HepG2 (cell line): ENCODE results near the gene OR2AT4. TPM values are rescaled to one million over a fixed set of nuclear protein-coding genes. Genes with fewer than 3 reads are reported as not detected.

Source experiments
- ATAC-seq: fragments of 200-7000 bp; cut with Tn5 transposase; 3 replicates; pipeline ENCODE4 v1.9.1; 2020; ENCODE audit warnings: mild to moderate bottlenecking, moderate library complexity
- BruUV-seq: library from RNA; stranded (reverse); fragments of 400-500 nt; replicated peaks from 2 replicates; lab custom pipeline; 2021; lab: Mats Ljungman, UMichigan
- CTCF ChIA-PET: fragments of 300-600 bp; formaldehyde crosslinking; extraction: SDS; loops from one replicate; lab custom pipeline; 2021; ENCODE audit warnings: low total read pairs, inconsistent platforms, low intra/inter-chr PET ratio; lab: Yijun Ruan, JAX
- POLR2A ChIA-PET: fragments of 350-600 bp; sonication (Branson Sonifier 250); formaldehyde crosslinking; loops from one replicate; lab custom pipeline; 2020; ENCODE audit warnings: antibody characterized with exemption, inconsistent platforms; lab: Yijun Ruan, JAX
- DNase-seq: peaks from one replicate; pipeline ENCODE4 v3.0.0-alpha.2; 2015; ENCODE audit warnings: low spot score
- FAIRE-seq: peaks from 3 replicates; lab custom pipeline; 2011; peaks lifted over from hg19 to GRCh38; lab: Jason Lieb, UNC
- H2AFZ ChIP-seq: one replicate; pipeline ENCODE4 v1.6.1; 2011; ENCODE audit warnings: low read length, inconsistent platforms
- H3K27ac ChIP-seq: fragments of 300-600 bp; 3 replicates; pipeline ENCODE4 v1.8.0; 2011; ENCODE audit warnings: mixed run types, mild to moderate bottlenecking, mixed read lengths, low read length, inconsistent platforms; ENCODE audit not compliant: insufficient read depth; ENCODE audit errors: extremely low read length
- H3K27me3 ChIP-seq, 2 experiments: fragments of 200-600 bp in 1 of 2; 2 replicates in 1 of 2; 3 replicates in 1 of 2; pipeline versions ENCODE4 v1.6.0 to v1.8.0; 2011; ENCODE audit warnings: low read length in 2 of 2, mild to moderate bottlenecking in 2 of 2, moderate library complexity in 2 of 2, inconsistent platforms in 1 of 2; ENCODE audit not compliant: insufficient read depth in 2 of 2, control insufficient read depth in 1 of 2
- H3K36me3 ChIP-seq, 2 experiments: fragments of 200-600 bp in 1 of 2; replicated peaks in 1 of 2; 2 replicates in 1 of 2; 3 replicates in 1 of 2; pipeline versions ENCODE4 v1.5.1 to v1.8.0; 2011; ENCODE audit warnings: low read length in 2 of 2, inconsistent platforms in 1 of 2; ENCODE audit not compliant: insufficient read depth in 2 of 2, control insufficient read depth in 1 of 2
- H3K4me1 ChIP-seq: 2 replicates; pipeline ENCODE4 v1.5.1; 2012; ENCODE audit warnings: low read length, inconsistent platforms; ENCODE audit not compliant: insufficient read depth
- H3K4me2 ChIP-seq: 2 replicates; pipeline ENCODE4 v1.6.0; 2011; ENCODE audit warnings: low read depth, low read length, inconsistent platforms
- H3K4me3 ChIP-seq, 3 experiments: fragments of 200-600 bp in 1 of 3; sonication (generic), shearing (Covaris generic) in 1 of 3; replicated peaks in 1 of 3; 2 replicates each; pipeline ENCODE4 v1.5.1; 2011 to 2016; ENCODE audit warnings: low read length in 3 of 3, inconsistent platforms in 2 of 3, low read depth in 2 of 3, mild to moderate bottlenecking in 2 of 3, control low read depth in 1 of 3, mixed read lengths in 1 of 3; ENCODE audit not compliant: insufficient read depth in 1 of 3
- H3K79me2 ChIP-seq: one replicate; pipeline ENCODE4 v1.6.1; 2011; ENCODE audit warnings: low read length, inconsistent platforms; ENCODE audit not compliant: insufficient read depth
- H3K9ac ChIP-seq: 2 replicates; pipeline ENCODE4 v1.6.0; 2011; ENCODE audit warnings: mild to moderate bottlenecking, low read depth, low read length, inconsistent platforms; ENCODE audit not compliant: insufficient read depth
- H3K9me3 ChIP-seq: 2 replicates; pipeline ENCODE4 v1.5.1; 2012; ENCODE audit warnings: mild to moderate bottlenecking, low read length
- H4K20me1 ChIP-seq: 2 replicates; pipeline ENCODE4 v1.6.0; 2011; ENCODE audit warnings: inconsistent platforms, mild to moderate bottlenecking, low read length, moderate library complexity; ENCODE audit not compliant: insufficient read depth
- CREB3 ChIP-seq: sonication (generic); formaldehyde crosslinking; IDR thresholded peaks from 2 replicates; pipeline ENCODE4 v1.5.0; 2020; ENCODE audit warnings: missing genetic modification reagents
- GZF1 ChIP-seq: sonication (generic); formaldehyde crosslinking; IDR thresholded peaks from 2 replicates; pipeline ENCODE4 v1.5.1; 2020; ENCODE audit warnings: mild to moderate bottlenecking, missing genetic modification reagents
- HDAC2 ChIP-seq: sonication (generic); formaldehyde crosslinking; IDR thresholded peaks from 2 replicates; pipeline ENCODE4 v1.4.0; 2020; ENCODE audit warnings: missing genetic modification reagents
- HNRNPL ChIP-seq: fragments of 200-400 bp; formaldehyde crosslinking; IDR thresholded peaks from 2 replicates; pipeline ENCODE4 v1.6.1; 2017; ENCODE audit warnings: mild to moderate bottlenecking, low read depth, low read length
- HOXD1 ChIP-seq: sonication (generic); formaldehyde crosslinking; IDR thresholded peaks from 2 replicates; pipeline ENCODE4 v1.5.0; 2020; ENCODE audit warnings: missing genetic modification reagents
- MED1 ChIP-seq: sonication (generic); formaldehyde crosslinking; IDR thresholded peaks from 2 replicates; pipeline ENCODE4 v1.4.0; 2020; ENCODE audit warnings: missing genetic modification reagents
- NCOR1 ChIP-seq: fragments of 200-600 bp; sonication (generic); IDR thresholded peaks from 2 replicates; pipeline ENCODE4 v1.7.0; 2017; ENCODE audit warnings: antibody characterized with exemption, low read length, borderline replicate concordance
- PAWR ChIP-seq: sonication (generic); formaldehyde crosslinking; IDR thresholded peaks from 2 replicates; pipeline ENCODE4 v1.4.0; 2020; ENCODE audit warnings: missing genetic modification reagents, mild to moderate bottlenecking, borderline replicate concordance
- PCBP2 ChIP-seq: fragments of 200-400 bp; formaldehyde crosslinking; optimal IDR thresholded peaks from 2 replicates; pipeline ENCODE3; 2018; ENCODE audit warnings: low read length, low read depth; ENCODE audit not compliant: poor library complexity, severe bottlenecking
- SIX1 ChIP-seq: sonication (generic); formaldehyde crosslinking; IDR thresholded peaks from 2 replicates; pipeline ENCODE4 v1.4.0; 2020; ENCODE audit warnings: missing genetic modification reagents, borderline replicate concordance
- SNAI1 ChIP-seq: sonication (generic); formaldehyde crosslinking; IDR thresholded peaks from 2 replicates; pipeline ENCODE4 v1.5.0; 2020; ENCODE audit warnings: mild to moderate bottlenecking, missing genetic modification reagents, borderline replicate concordance
- SOX13 ChIP-seq, 3 experiments: fragments of 450-650 bp in 1 of 3; sonication (generic) in 1 of 3; formaldehyde crosslinking in 1 of 3; IDR thresholded peaks in 2 of 3; conservative IDR thresholded peaks in 1 of 3; 2 replicates each; pipeline versions ENCODE4 v1.5.0 to v1.6.1; 2016 to 2020; ENCODE audit warnings: antibody characterized with exemption in 1 of 3, mild to moderate bottlenecking in 1 of 3, missing compliant biosample characterization in 1 of 3, missing genetic modification reagents in 1 of 3, moderate library complexity in 1 of 3
- TBP ChIP-seq: sonication (generic); formaldehyde crosslinking; IDR thresholded peaks from 2 replicates; pipeline ENCODE4 v1.5.0; 2020; ENCODE audit warnings: missing genetic modification reagents
- ZNF234 ChIP-seq: sonication (generic); formaldehyde crosslinking; conservative IDR thresholded peaks from 2 replicates; pipeline ENCODE4 v1.5.1; 2020; ENCODE audit warnings: mild to moderate bottlenecking, missing genetic modification reagents
- ZNF572 ChIP-seq: sonication (generic); formaldehyde crosslinking; IDR thresholded peaks from 2 replicates; pipeline ENCODE4 v1.5.1; 2020; ENCODE audit warnings: mild to moderate bottlenecking, missing genetic modification reagents
- ZNF720 ChIP-seq: sonication (generic); formaldehyde crosslinking; IDR thresholded peaks from 2 replicates; pipeline ENCODE4 v1.4.0; 2020; ENCODE audit warnings: missing genetic modification reagents
- ZSCAN9 ChIP-seq: IDR thresholded peaks from 2 replicates; pipeline ENCODE4 v1.6.1; 2016; ENCODE audit warnings: borderline replicate concordance
- WGBS: methylation state at CpG from one replicate; pipeline ENCODE4 v1.1.6; 2017; ENCODE audit warnings: low lambda C conversion rate; 5-methylcytosine and 5-hydroxymethylcytosine counted together
- in situ Hi-C: cut with HindIII; loops from 2 replicates; pipeline ENCODE4 v1.10.0; 2017; ENCODE audit warnings: low pct_unique_long_range_greater_than_20kb; ENCODE audit not compliant: extremely low pct_ligation_motif_present
- intact Hi-C: fragments of 100-400 bp; cut with micrococcal nuclease; formaldehyde crosslinking; loops from one replicate; pipeline ENCODE4 v1.10.0; 2022; ENCODE audit not compliant: unreplicated experiment
- polyA plus RNA-seq, 8 experiments: library from polyadenylated mRNA; depleted of rRNA in 3 of 8; stranded (reverse) in 7 of 8; unstranded in 1 of 8; fragments of >200 nt; fragmentation: Illumina TruSeq in 4 of 8; extraction: Trizol in 4 of 8; gene quantifications; 2 replicates each; pipeline versions ENCODE4 v1.2.1 to v1.2.3, GENCODE V29; 2011 to 2016; ENCODE audit warnings: low read depth in 4 of 8, missing spikeins in 1 of 8, mixed read lengths in 1 of 8; ENCODE audit not compliant: insufficient read depth in 1 of 8
- total RNA-seq, 5 experiments: library from RNA; depleted of rRNA; stranded (reverse); fragments of >200 nt; fragmentation: Illumina TruSeq; extraction: Trizol; gene quantifications; 2 replicates each; pipeline ENCODE4 v1.2.3, GENCODE V29; 2016; ENCODE audit warnings: low read depth in 1 of 5
- TF ChIP-seq, protein P1 (sequence below): sonication (generic); formaldehyde crosslinking; IDR thresholded peaks from 2 replicates; pipeline ENCODE4 v1.8.0; 2022; ENCODE audit warnings: mild to moderate bottlenecking, missing genetic modification reagents, moderate library complexity

Gene OR2AT4
- total and polyA plus RNA-seq, 2 of the 13 experiments (the other 11 are each of a cell fraction or from before 2014, with no cell fraction given): not detected

DNA sequence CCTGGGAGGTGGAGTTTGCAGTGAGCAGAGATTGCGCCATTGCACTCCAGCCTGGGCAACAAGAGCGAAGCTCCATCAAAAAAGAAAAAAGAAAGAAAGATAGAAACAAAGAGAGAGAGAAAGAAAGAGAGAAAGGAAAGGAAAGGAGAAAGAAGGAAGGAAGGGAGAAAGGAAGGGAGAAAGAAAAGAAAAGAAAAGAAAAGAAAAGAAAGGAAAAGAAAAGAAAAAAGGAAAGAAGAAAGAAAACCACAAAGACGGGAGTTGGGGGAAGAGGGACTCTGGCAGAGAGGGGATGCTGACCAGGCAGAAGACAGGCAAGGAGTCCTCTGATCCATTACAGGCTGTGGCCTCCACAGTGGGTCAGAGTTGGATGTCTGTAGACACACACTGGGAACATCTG lies 35.4 kb upstream of the OR2AT4 start:
- WGBS: 42% methylated on average over 3 of the region's 3 CpGs
- in situ Hi-C loops (no loop called here), intact Hi-C loops (no loop called here)
- DNase-seq (no peak), FAIRE-seq (no peak), ATAC-seq (no peak)
- ChIA-PET POLR2A (no interaction called here), CTCF (no interaction called here)
- Histone ChIP-seq H3K4me3 (no peak overlapping the region), H3K27ac (no peak overlapping the region), H3K4me2 (no peak overlapping the region), H4K20me1 (no peaks in the 10 kb centered on the region), H3K27me3 (peaks cover under 1 to 11% of the 10 kb centered on the region in 2 experiments; a peak in 2 of 5 replicates), H3K9ac (no peak overlapping the region), H3K9me3 (no peaks in the 10 kb centered on the region), H3K36me3 (no peaks in the 10 kb centered on the region), H2AFZ (no peak overlapping the region), H3K4me1 (no peaks in the 10 kb centered on the region), H3K79me2 (no peaks in the 10 kb centered on the region)
- no TSS peak for BruUV-seq
- TF ChIP-seq ZNF234 (CRISPR knock-in tag) (no peak), MED1 (CRISPR knock-in tag) (no peak), GZF1 (CRISPR knock-in tag) (no peak)

DNA sequence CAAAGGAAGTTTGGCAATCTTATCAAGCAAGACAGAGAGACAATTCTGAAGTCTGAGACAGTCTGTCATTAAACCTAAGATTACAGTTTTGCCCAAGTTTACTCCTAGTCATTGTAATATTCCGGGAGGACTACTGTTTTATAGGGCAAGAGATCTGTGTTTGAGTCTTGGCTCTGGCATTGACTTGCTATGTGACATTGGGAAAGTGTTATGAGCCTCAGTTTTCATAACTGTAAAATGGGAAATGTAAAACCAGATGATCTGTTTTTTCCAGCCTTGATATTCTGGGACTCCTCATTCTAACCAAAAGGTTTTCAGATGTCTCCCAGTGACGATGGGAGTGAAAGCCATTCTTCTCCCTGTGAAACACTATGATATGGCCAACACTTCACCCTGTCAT lies 29.9 kb upstream of the OR2AT4 start:
- in situ Hi-C loops: no loop called here
- POLR2A ChIA-PET: no interaction called here
- Histone ChIP-seq H3K36me3 (no peaks in the 10 kb centered on the region), H3K27ac (no peak overlapping the region), H3K4me2 (no peak overlapping the region), H4K20me1 (no peaks in the 10 kb centered on the region), H3K9ac (no peak overlapping the region), H3K27me3 (no peaks in the 10 kb centered on the region), H3K79me2 (no peaks in the 10 kb centered on the region), H3K4me3 (no peak overlapping the region), H3K9me3 (no peaks in the 10 kb centered on the region), H3K4me1 (no peaks in the 10 kb centered on the region), H2AFZ (no peak overlapping the region)
- DNase-seq (no peak), FAIRE-seq (no peak), ATAC-seq (no peak)
- WGBS: 13% methylated on average over 2 of the region's 2 CpGs
- intact Hi-C loops: no loop called here
- BruUV-seq: no TSS peak
- CTCF ChIA-PET: no interaction called here
- no peak for TF ChIP-seq ZNF572 (CRISPR knock-in tag)
- no peak for TF ChIP-seq SNAI1 (CRISPR knock-in tag)
- TF ChIP-seq SIX1 (CRISPR knock-in tag): no peak
- TF ChIP-seq ZSCAN9 (CRISPR knock-in tag): no peak
- TF ChIP-seq ZNF720: no peak
- no peak for TF ChIP-seq CREB3 (CRISPR knock-in tag)
- TF ChIP-seq, protein P1, sequence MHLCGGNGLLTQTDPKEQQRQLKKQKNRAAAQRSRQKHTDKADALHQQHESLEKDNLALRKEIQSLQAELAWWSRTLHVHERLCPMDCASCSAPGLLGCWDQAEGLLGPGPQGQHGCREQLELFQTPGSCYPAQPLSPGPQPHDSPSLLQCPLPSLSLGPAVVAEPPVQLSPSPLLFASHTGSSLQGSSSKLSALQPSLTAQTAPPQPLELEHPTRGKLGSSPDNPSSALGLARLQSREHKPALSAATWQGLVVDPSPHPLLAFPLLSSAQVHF (CRISPR knock-in tag): no peak
- TF ChIP-seq PAWR: no peak
- TF ChIP-seq SOX13 (IDR thresholded peaks at IDR 0.05): no peak
- TF ChIP-seq SOX13 (CRISPR knock-in tag; conservative IDR thresholded peaks at IDR 0.05 in 1 of 2, IDR thresholded peaks at IDR 0.05 in 1 of 2): no peak
- TF ChIP-seq NCOR1: no peak
- TF ChIP-seq HOXD1: no peak
- no peak for TF ChIP-seq TBP (CRISPR knock-in tag)
- TF ChIP-seq PCBP2: no peak
- no peak for TF ChIP-seq HDAC2 (CRISPR knock-in tag)
- TF ChIP-seq HNRNPL: no peak
